Kidney (tissue), 14 donors: Measurements from ENCODE around the gene CASQ1. TPM values are rescaled to one million over a fixed set of nuclear protein-coding genes. Genes with fewer than 3 reads are reported as not detected.

Experiments used
- DNase-seq, 5 donors: peaks; one replicate each; pipeline ENCODE4 v3.0.0-alpha.2; 2013 to 2020
- FAIRE-seq: peaks from 2 replicates; lab custom pipeline; 2012; peaks lifted over from hg19 to GRCh38; lab: Jason Lieb, UNC
- H3K27ac ChIP-seq, 2 donors: one replicate each; pipeline ENCODE4 v1.7.0; 2013; ENCODE audit warnings: low read depth in 2 of 2, low read length in 2 of 2, inconsistent platforms in 1 of 2
- H3K27me3 ChIP-seq: one replicate; pipeline ENCODE4 v1.7.1; 2013; ENCODE audit warnings: low read length, inconsistent platforms; ENCODE audit not compliant: control insufficient read depth, insufficient read depth
- H3K36me3 ChIP-seq, 3 donors: one replicate each; pipeline versions ENCODE4 v1.7.0 to v1.7.1; 2013; ENCODE audit warnings: low read length in 3 of 3, control low read depth in 1 of 3, inconsistent platforms in 1 of 3; ENCODE audit not compliant: insufficient read depth in 3 of 3, control insufficient read depth in 2 of 3
- H3K4me1 ChIP-seq, 3 donors: one replicate each; pipeline versions ENCODE4 v1.7.0 to v1.7.1; 2013; ENCODE audit warnings: low read length in 3 of 3, inconsistent platforms in 1 of 3, low read depth in 1 of 3; ENCODE audit not compliant: control insufficient read depth in 2 of 3, insufficient read depth in 2 of 3
- H3K4me3 ChIP-seq, 3 donors: one replicate each; pipeline versions ENCODE4 v1.7.0 to v1.8.1; 2013; ENCODE audit warnings: low read length in 3 of 3, control low read depth in 1 of 3, inconsistent platforms in 1 of 3
- H3K9ac ChIP-seq, 3 donors: one replicate each; pipeline versions ENCODE4 v1.7.0 to v1.7.1; 2013; ENCODE audit warnings: low read length in 3 of 3, control low read depth in 1 of 3, inconsistent platforms in 1 of 3
- H3K9me3 ChIP-seq, 3 donors: one replicate each; pipeline versions ENCODE4 v1.7.0 to v1.7.1; 2013; ENCODE audit warnings: low read length in 3 of 3, control low read depth in 1 of 3, inconsistent platforms in 1 of 3; ENCODE audit not compliant: control insufficient read depth in 2 of 3, insufficient read depth in 1 of 3
- CTCF ChIP-seq: IDR thresholded peaks from 3 replicates; pipeline ENCODE4 v1.5.1; 2012; ENCODE audit warnings: mild to moderate bottlenecking, moderate library complexity, borderline replicate concordance; ENCODE audit not compliant: insufficient read depth; ENCODE audit errors: extremely low read depth
- intact Hi-C: fragments of 100-400 bp; cut with DNase I; formaldehyde crosslinking; loops from one replicate; pipeline ENCODE4 v1.11.1; 2022
- polyA plus RNA-seq: library from polyadenylated mRNA; stranded (reverse); fragments of 350-450 nt; fragmentation: Illumina TruSeq; extraction: RNeasy Lipid Tissue Mini Kit (QIAGEN cat#74804); gene quantifications from one replicate; pipeline ENCODE4 v1.2.3, GENCODE V29; 2014; ENCODE audit warnings: low read depth, low replicate concordance; ENCODE audit not compliant: insufficient read depth
- total RNA-seq: library from RNA; stranded (reverse); fragmentation: NEBNext Ultra II Directional; extraction: Animal tissue kit (Norgen Biotek cat#: 25700); gene quantifications from one replicate; pipeline ENCODE4 v1.2.1, GENCODE V29; 2021
- donor health status: control.
- donor health status: control.
- donor health status: control.
- donor health status: control.
- donor health status: control.
- donor health status: DM: yes; HTN: yes; CAD: no.
- donor health status: Normal renal cell carcinoma (clear cell type).

Gene CASQ1
- total and polyA plus RNA-seq, 2 donors from 2014 or later = 0.57 TPM; not detected in 1

DNA sequence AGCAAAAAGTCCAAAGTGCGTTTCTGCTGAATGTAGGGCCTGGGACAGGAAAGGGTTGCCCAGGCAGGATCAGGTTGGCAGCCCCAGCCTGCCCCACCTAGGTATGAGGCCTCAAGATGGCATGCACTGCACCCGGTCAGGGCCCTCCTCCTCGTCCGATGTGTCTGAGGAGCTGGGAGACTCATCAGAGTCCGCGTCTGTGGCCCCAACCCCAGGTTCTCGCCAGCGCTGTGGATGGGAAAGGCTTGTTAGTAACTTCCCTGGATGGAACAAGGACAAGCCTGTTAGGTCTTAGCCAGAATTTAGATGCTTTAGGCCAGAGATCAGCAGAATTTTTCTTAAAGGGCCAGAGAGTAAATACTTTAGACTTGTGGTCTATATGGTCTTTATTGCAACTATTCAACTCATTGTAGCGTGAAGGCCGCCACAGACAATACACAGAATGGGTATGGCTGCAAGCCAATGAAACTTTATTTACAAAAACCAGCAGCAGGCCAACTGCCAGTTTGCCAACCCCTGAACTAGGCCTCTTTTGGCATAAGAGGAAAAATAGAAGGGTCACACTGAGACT is 27.2 kb downstream of the CASQ1 start:
- DNase-seq = no peak
- no peak overlapping the region for H3K27ac ChIP-seq
- FAIRE-seq = no peak
- no peak for TF ChIP-seq CTCF
- H3K4me3 ChIP-seq = no peak overlapping the region
- peaks cover 0 to 5% (median 3%) of the 10 kb centered on the region in 3 donors for H3K4me1 ChIP-seq
- intact Hi-C loops = no loop called here
- H3K9ac ChIP-seq = no peak overlapping the region
- H3K27me3 ChIP-seq = no peaks in the 10 kb centered on the region
- H3K9me3 ChIP-seq = no peaks in the 10 kb centered on the region
- peaks cover 13 to 82% (median 54%) of the 10 kb centered on the region in 3 donors for H3K36me3 ChIP-seq

GRCh38 chr1:160219062-160219929 is 28.9 kb downstream of the CASQ1 start:
- DNase-seq = peak in 3 of 5 donors; percentile 42 to 78 (median 62)
- Histone ChIP-seq H3K4me1 (peaks cover 0 to 5% (median 3%) of the 10 kb centered on the region in 3 donors), H3K9ac (no peak overlapping the region), H3K27ac (peak overlapping the region in 1 of 2 donors; percentile 17), H3K4me3 (no peak overlapping the region), H3K36me3 (peaks cover 22 to 89% (median 61%) of the 10 kb centered on the region in 3 donors), H3K27me3 (no peaks in the 10 kb centered on the region), H3K9me3 (no peaks in the 10 kb centered on the region)
- no peak for FAIRE-seq
- TF ChIP-seq CTCF = peak; percentile 51
- intact Hi-C loops = no loop called here

DNA sequence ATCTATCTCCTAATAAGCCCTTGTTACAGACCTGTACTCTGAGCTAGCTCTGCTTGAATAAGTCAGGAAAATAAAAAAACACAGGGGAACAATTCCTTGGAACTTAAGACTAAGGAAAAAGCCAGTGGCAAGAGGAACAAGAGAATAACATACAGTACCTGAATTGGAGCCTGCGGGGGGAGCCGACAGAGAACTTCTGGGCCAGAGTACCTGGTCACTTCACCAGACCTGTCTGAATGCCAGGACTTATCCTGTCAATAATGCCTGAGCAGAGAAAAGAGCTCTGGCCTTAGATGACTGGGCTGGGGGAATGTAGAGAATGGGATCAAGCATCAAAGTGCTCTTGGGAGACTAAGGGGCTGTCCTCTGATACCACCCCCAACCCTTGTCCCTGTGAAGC is 29.9 kb downstream of the CASQ1 start:
- Histone ChIP-seq H3K27ac (no peak overlapping the region), H3K9ac (no peak overlapping the region), H3K4me3 (no peak overlapping the region), H3K36me3 (peaks cover 21 to 90% (median 67%) of the 10 kb centered on the region in 3 donors), H3K27me3 (no peaks in the 10 kb centered on the region), H3K4me1 (peaks cover 0 to 5% (median 3%) of the 10 kb centered on the region in 3 donors), H3K9me3 (no peaks in the 10 kb centered on the region)
- intact Hi-C loops = no loop called here
- DNase-seq (no peak), FAIRE-seq (no peak)
- TF ChIP-seq CTCF = no peak
